ENCODE results near the gene ARMC2.
"Not testable (repeated sequence)": the region's sequence is repeated elsewhere in the genome, so short reads cannot be mapped to it uniquely, and the experiment has no call there.

ARMC2 gene

GRCh38 chr6:108850669-108851465, 2.6 kb downstream of the ARMC2 start:
- no peak for DNase-seq (ENCODE audit: low read depth)
- H3K4me3 ChIP-seq (ENCODE audit: low read depth, low read length), result no peak overlapping the region
- TF ChIP-seq, protein P1, sequence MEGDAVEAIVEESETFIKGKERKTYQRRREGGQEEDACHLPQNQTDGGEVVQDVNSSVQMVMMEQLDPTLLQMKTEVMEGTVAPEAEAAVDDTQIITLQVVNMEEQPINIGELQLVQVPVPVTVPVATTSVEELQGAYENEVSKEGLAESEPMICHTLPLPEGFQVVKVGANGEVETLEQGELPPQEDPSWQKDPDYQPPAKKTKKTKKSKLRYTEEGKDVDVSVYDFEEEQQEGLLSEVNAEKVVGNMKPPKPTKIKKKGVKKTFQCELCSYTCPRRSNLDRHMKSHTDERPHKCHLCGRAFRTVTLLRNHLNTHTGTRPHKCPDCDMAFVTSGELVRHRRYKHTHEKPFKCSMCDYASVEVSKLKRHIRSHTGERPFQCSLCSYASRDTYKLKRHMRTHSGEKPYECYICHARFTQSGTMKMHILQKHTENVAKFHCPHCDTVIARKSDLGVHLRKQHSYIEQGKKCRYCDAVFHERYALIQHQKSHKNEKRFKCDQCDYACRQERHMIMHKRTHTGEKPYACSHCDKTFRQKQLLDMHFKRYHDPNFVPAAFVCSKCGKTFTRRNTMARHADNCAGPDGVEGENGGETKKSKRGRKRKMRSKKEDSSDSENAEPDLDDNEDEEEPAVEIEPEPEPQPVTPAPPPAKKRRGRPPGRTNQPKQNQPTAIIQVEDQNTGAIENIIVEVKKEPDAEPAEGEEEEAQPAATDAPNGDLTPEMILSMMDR (IDR thresholded peaks at IDR 0.05; ENCODE audit: low read depth, low read length, missing control alignments), result no peak

GRCh38 chr6:108851756-108852155, 3.5 kb downstream of the ARMC2 start:
- no peak overlapping the region for H3K4me3 ChIP-seq (ENCODE audit: low read depth, low read length)
- TF ChIP-seq, protein P1 (IDR thresholded peaks at IDR 0.05; ENCODE audit: low read depth, low read length, missing control alignments), result no peak
- DNase-seq (ENCODE audit: low read depth), result no peak

DNA sequence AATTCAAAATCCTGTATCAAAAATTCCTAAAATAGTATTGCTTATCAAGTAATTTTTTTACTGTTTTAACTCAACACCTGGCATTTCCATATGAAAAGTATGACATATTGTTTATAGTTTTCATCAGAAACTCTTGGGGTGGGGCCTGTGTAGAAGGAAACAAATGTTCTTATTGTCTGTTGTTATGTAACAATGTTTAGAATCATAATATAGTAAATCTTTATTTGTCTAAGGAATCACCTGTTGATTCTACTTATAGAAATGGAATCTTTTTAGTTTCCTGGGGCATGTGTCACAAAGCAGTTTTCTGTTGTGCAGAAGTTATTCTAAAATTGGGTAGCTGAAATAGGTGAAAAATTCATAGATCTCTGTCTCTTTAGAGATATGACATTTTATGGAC, 4.9 kb downstream of the ARMC2 start:
- TF ChIP-seq, protein P1 (IDR thresholded peaks at IDR 0.05; ENCODE audit: low read depth, low read length, missing control alignments), result no peak
- no peak overlapping the region for H3K4me3 ChIP-seq (ENCODE audit: low read depth, low read length)
- no peak for DNase-seq (ENCODE audit: low read depth)

DNA sequence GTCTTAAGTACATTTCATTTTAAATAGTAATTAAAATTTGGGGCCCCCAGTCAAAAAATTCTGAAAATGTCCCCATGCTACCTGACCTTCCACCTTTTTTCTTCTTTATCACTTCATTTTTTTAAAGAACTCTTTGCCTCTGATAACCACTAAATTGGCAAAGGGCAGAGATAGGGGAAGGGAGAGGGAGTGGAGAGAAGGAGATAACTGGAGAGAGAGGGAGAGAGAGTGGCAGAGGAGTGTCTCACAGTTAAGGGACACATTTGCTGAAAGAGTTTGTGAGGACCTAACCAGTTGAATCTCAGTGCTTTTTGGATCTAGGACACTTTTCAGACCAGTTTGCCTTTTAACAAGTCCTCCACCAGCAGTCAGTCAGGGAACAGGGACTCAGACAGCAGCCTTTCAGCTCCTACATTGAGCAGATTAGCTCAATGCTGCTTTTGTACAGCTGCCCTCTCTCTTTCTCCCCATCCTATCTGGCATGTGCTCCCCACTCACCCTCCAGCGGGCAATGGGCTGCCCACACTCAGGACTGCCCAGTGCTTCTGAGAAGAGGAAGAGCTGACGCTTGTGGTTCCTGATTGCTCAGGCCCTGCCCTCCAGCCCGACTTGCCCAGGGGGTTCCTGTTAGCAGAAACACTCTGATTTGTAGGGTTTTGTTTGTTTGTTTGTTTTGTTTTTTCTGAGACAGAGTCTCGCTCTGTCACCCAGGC, 14.4 kb downstream of the ARMC2 start:
- TF ChIP-seq, protein P1 (IDR thresholded peaks at IDR 0.05; ENCODE audit: low read depth, low read length, missing control alignments), result no peak
- H3K4me3 ChIP-seq (ENCODE audit: low read depth, low read length), result no peak overlapping the region
- no peak for DNase-seq (ENCODE audit: low read depth)

DNA sequence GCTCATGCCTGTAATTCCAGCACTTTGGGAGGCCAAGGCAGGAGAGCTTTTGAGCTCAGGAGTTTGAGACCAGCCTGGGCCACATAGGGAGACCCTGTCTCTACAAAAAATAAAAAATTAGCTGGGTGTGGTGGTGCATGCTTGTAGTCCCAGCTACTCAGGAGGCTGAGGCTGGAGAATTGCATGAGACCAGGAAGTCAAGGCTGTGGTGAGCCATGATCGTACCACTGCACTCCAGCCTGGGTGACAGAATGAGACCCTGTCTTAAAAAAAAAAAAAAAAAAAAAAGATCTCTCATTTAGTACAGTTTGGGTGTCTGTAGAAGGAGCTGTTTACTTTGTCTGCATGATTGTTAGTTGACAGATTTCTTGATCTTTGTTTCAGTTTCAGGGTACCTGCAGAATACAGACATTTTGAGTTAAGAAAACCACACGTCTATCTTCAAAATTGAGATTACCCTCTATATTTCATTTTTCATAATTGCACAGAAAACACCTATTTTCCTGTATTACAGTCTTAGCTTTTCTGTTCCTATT, 17.6 kb downstream of the ARMC2 start:
- H3K4me3 ChIP-seq (ENCODE audit: low read depth, low read length); DNase-seq (ENCODE audit: low read depth): not testable (repeated sequence)

GRCh38 chr6:108866798-108867197, 18.6 kb downstream of the ARMC2 start:
- no peak for DNase-seq (ENCODE audit: low read depth)
- TF ChIP-seq, protein P1 (IDR thresholded peaks at IDR 0.05; ENCODE audit: low read depth, low read length, missing control alignments), result no peak
- H3K4me3 ChIP-seq (ENCODE audit: low read depth, low read length), result no peak overlapping the region

DNA sequence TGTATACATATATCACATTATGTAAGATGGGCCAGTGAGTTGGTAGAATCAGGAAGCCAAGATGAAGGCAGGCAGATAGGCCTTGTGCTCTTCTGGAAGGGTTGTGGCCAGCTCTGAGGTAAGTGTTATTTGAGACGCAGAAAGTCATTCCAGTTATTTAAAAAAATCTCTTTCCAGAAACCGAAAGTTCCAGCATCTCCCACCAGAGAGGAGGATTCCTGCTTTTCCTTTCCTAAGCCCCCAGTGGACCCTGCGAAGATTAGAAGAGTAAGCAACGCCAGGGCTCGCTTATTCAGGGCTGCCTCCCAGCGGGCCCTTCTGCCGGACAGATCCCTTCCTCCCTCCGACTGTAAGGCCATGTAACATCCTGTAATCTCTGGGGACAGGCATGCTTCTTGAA, 20.4 kb downstream of the ARMC2 start:
- no peak overlapping the region for H3K4me3 ChIP-seq (ENCODE audit: low read depth, low read length)
- TF ChIP-seq, protein P1 (IDR thresholded peaks at IDR 0.05; ENCODE audit: low read depth, low read length, missing control alignments), result no peak
- no peak for DNase-seq (ENCODE audit: low read depth)
